ENCODE data around the gene EID1. TPM values are rescaled to one million over a fixed set of nuclear protein-coding genes. Genes with fewer than 3 reads are reported as not detected.

Gene EID1
- total and polyA plus RNA-seq, 4 donors, result 45.7 to 70.6 (median 61.1) TPM

DNA sequence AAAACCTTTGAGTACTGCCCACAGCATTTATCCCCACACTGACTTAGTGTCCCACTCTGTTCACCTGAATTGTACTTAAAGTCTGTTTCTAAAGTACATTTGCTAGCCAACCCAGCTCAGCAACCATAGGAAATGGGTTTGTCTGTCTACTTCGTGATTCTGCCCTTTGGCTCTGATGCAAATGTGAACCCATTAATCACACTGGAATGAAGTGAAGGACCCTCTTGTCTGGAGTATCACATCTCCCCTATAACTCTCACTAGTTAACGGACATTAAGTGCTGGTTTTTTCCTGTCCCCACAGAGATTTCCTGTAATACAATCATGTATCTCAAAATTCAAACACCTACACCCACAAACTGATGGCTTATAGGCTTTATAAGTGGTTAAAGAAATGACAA, 20.5 kb downstream of the EID1 start (continued):
- TF ChIP-seq NR2F2 (IDR thresholded peaks at IDR 0.05), result no peak

DNA sequence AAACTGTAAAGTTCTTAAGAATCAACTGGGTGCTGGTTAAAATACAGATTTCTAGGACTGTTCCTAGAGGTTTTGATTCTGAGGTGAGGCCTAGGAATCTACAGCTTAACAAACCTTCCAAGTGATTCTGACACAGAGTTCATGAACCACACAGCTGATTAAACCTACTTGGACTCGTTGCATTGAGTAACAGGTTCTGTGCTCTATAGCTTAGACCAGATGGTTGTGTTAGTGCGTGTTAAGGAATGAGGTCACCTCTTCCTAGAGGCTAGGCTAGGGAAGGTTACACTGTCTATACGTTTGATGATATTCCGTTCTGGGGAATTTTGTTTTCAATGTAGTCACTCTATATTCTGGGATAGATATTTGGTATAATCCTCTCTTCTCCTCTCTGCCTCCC, 21.9 kb downstream of the EID1 start:
- Histone ChIP-seq H3K9ac (ENCODE audit: low read depth in 1 of 2, low read length in 2 of 2) (no peak overlapping the region), H3K4me1 (ENCODE audit: control insufficient read depth in 4 of 4, insufficient read depth in 4 of 4, low read length in 3 of 4) (no peaks in the 10 kb centered on the region), H3K36me3 (ENCODE audit: control insufficient read depth in 4 of 4, insufficient read depth in 3 of 4, low read depth in 1 of 4, low read length in 3 of 4) (no peaks in the 10 kb centered on the region), H3K27me3 (ENCODE audit: control insufficient read depth in 4 of 4, insufficient read depth in 4 of 4, low read length in 3 of 4) (no peaks in the 10 kb centered on the region), H3K4me3 (ENCODE audit: low read depth in 1 of 3, low read length in 3 of 3) (no peak overlapping the region), H3K27ac (ENCODE audit: low read depth in 1 of 2, low read length in 2 of 2) (no peak overlapping the region), H3K9me3 (ENCODE audit: control insufficient read depth in 4 of 4, low read length in 3 of 4) (no peaks in the 10 kb centered on the region)
- no peak for DNase-seq (ENCODE audit: low spot score)
- TF ChIP-seq RAD21 (IDR thresholded peaks at IDR 0.05) (no peak), FOXA1 (IDR thresholded peaks at IDR 0.05) (no peak), RXRA (IDR thresholded peaks at IDR 0.05) (no peak), FOXA2 (IDR thresholded peaks at IDR 0.05) (no peak), HNF4G (IDR thresholded peaks at IDR 0.05) (no peak), EGR1 (IDR thresholded peaks at IDR 0.05; ENCODE audit: low read depth in 2 of 2) (no peak), JUND (IDR thresholded peaks at IDR 0.05) (no peak), HNF4A (conservative IDR thresholded peaks at IDR 0.05) (no peak)
- TF ChIP-seq, protein P1, sequence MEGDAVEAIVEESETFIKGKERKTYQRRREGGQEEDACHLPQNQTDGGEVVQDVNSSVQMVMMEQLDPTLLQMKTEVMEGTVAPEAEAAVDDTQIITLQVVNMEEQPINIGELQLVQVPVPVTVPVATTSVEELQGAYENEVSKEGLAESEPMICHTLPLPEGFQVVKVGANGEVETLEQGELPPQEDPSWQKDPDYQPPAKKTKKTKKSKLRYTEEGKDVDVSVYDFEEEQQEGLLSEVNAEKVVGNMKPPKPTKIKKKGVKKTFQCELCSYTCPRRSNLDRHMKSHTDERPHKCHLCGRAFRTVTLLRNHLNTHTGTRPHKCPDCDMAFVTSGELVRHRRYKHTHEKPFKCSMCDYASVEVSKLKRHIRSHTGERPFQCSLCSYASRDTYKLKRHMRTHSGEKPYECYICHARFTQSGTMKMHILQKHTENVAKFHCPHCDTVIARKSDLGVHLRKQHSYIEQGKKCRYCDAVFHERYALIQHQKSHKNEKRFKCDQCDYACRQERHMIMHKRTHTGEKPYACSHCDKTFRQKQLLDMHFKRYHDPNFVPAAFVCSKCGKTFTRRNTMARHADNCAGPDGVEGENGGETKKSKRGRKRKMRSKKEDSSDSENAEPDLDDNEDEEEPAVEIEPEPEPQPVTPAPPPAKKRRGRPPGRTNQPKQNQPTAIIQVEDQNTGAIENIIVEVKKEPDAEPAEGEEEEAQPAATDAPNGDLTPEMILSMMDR (IDR thresholded peaks at IDR 0.05; ENCODE audit: low read depth, low read length, missing input control), result no peak
- TF ChIP-seq, protein P2, sequence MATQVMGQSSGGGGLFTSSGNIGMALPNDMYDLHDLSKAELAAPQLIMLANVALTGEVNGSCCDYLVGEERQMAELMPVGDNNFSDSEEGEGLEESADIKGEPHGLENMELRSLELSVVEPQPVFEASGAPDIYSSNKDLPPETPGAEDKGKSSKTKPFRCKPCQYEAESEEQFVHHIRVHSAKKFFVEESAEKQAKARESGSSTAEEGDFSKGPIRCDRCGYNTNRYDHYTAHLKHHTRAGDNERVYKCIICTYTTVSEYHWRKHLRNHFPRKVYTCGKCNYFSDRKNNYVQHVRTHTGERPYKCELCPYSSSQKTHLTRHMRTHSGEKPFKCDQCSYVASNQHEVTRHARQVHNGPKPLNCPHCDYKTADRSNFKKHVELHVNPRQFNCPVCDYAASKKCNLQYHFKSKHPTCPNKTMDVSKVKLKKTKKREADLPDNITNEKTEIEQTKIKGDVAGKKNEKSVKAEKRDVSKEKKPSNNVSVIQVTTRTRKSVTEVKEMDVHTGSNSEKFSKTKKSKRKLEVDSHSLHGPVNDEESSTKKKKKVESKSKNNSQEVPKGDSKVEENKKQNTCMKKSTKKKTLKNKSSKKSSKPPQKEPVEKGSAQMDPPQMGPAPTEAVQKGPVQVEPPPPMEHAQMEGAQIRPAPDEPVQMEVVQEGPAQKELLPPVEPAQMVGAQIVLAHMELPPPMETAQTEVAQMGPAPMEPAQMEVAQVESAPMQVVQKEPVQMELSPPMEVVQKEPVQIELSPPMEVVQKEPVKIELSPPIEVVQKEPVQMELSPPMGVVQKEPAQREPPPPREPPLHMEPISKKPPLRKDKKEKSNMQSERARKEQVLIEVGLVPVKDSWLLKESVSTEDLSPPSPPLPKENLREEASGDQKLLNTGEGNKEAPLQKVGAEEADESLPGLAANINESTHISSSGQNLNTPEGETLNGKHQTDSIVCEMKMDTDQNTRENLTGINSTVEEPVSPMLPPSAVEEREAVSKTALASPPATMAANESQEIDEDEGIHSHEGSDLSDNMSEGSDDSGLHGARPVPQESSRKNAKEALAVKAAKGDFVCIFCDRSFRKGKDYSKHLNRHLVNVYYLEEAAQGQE (IDR thresholded peaks at IDR 0.05), result no peak
- TF ChIP-seq, protein P3, sequence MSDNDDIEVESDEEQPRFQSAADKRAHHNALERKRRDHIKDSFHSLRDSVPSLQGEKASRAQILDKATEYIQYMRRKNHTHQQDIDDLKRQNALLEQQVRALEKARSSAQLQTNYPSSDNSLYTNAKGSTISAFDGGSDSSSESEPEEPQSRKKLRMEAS (IDR thresholded peaks at IDR 0.05), result no peak
- 91% methylated on average over 4 of the region's 4 CpGs for WGBS

DNA sequence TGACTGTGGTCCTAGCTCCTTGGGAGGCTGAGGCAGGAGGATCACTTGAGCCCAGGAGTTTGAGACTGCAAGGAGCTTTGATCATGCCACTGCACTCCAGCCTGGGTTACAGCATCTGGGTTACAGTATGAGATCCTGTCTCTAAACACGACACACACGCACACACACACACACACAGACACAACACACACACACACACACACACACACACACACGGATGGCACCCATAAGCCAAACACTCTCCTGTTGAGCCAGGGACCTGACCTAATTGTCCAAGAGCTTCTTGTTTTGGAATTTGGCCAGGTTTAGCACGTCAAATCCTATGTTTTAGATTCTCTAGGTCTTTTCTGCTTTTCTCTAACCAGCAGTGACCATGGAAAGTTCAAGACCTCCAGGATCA, 26.8 kb downstream of the EID1 start:
- DNase-seq (ENCODE audit: low spot score), result no peak
- H3K9me3 ChIP-seq (ENCODE audit: control insufficient read depth in 4 of 4, low read length in 3 of 4), result no peaks in the 10 kb centered on the region
- no peaks in the 10 kb centered on the region for H3K4me1 ChIP-seq (ENCODE audit: control insufficient read depth in 4 of 4, insufficient read depth in 4 of 4, low read length in 3 of 4)
- no peaks in the 10 kb centered on the region for H3K27me3 ChIP-seq (ENCODE audit: control insufficient read depth in 4 of 4, insufficient read depth in 4 of 4, low read length in 3 of 4)
- 91% methylated on average over 4 of the region's 4 CpGs for WGBS
- no peaks in the 10 kb centered on the region for H3K36me3 ChIP-seq (ENCODE audit: control insufficient read depth in 4 of 4, insufficient read depth in 3 of 4, low read depth in 1 of 4, low read length in 3 of 4)
- H3K9ac ChIP-seq (ENCODE audit: low read depth in 1 of 2, low read length in 2 of 2), result no peak overlapping the region
- no peak overlapping the region for H3K4me3 ChIP-seq (ENCODE audit: low read depth in 1 of 3, low read length in 3 of 3)
- no peak for TF ChIP-seq YY1 (IDR thresholded peaks at IDR 0.05)
- TF ChIP-seq, protein P4, sequence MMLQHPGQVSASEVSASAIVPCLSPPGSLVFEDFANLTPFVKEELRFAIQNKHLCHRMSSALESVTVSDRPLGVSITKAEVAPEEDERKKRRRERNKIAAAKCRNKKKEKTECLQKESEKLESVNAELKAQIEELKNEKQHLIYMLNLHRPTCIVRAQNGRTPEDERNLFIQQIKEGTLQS (IDR thresholded peaks at IDR 0.05), result no peak
- no peak for TF ChIP-seq GABPA (IDR thresholded peaks at IDR 0.05 in 1 of 2, conservative IDR thresholded peaks at IDR 0.05 in 1 of 2)
- no peak for TF ChIP-seq FOXA2 (IDR thresholded peaks at IDR 0.05)
- TF ChIP-seq, protein P5, sequence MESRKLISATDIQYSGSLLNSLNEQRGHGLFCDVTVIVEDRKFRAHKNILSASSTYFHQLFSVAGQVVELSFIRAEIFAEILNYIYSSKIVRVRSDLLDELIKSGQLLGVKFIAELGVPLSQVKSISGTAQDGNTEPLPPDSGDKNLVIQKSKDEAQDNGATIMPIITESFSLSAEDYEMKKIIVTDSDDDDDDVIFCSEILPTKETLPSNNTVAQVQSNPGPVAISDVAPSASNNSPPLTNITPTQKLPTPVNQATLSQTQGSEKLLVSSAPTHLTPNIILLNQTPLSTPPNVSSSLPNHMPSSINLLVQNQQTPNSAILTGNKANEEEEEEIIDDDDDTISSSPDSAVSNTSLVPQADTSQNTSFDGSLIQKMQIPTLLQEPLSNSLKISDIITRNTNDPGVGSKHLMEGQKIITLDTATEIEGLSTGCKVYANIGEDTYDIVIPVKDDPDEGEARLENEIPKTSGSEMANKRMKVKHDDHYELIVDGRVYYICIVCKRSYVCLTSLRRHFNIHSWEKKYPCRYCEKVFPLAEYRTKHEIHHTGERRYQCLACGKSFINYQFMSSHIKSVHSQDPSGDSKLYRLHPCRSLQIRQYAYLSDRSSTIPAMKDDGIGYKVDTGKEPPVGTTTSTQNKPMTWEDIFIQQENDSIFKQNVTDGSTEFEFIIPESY (IDR thresholded peaks at IDR 0.05), result no peak
- no peak for TF ChIP-seq RXRA (IDR thresholded peaks at IDR 0.05)
- TF ChIP-seq TAF1 (conservative IDR thresholded peaks at IDR 0.05), result no peak
- TF ChIP-seq, protein P2 (IDR thresholded peaks at IDR 0.05), result no peak
- no peak for TF ChIP-seq JUND (IDR thresholded peaks at IDR 0.05)
- TF ChIP-seq, protein P3 (IDR thresholded peaks at IDR 0.05), result no peak
- H3K27ac ChIP-seq (ENCODE audit: low read depth in 1 of 2, low read length in 2 of 2), result no peak overlapping the region
